NCI-H345 (cell line): Measurements from ENCODE around the gene RFLNA.
A peak's percentile ranks its signal among the peaks of the same experiment; 100 is the strongest.

Experiments used
- DNase-seq: peaks from one replicate; lab custom pipeline; 2025; lab: John Stamatoyannopoulos, UW

The RFLNA gene

GRCh38 chr12:124294780-124295341 lies at the start of gene RFLNA:
TSS of gene RFLNA (plus strand) at chr12:124295093. CDS start at chr12:124295430, 337 bp downstream.
- DNase-seq: no peak

- no peak for DNase-seq
Observed at GRCh38 chr12:124247331-124247730, 47.6 kb upstream of the RFLNA start.

- DNase-seq: no peak
Observed at GRCh38 chr12:124248941-124249825, 45.7 kb upstream of the RFLNA start.

- no peak for DNase-seq
Observed at GRCh38 chr12:124251186-124251585, 43.7 kb upstream of the RFLNA start.

- DNase-seq: no peak
Observed at GRCh38 chr12:124252964-124253363, 41.9 kb upstream of the RFLNA start.

GRCh38 chr12:124254126-124254525 lies 40.8 kb upstream of the RFLNA start:
- no peak for DNase-seq

- DNase-seq: no peak
Observed at GRCh38 chr12:124259154-124260066, 35.5 kb upstream of the RFLNA start.

GRCh38 chr12:124261885-124262284 lies 33.0 kb upstream of the RFLNA start:
- no peak for DNase-seq

- DNase-seq: no peak
Observed at GRCh38 chr12:124264089-124264795, 30.7 kb upstream of the RFLNA start.

- DNase-seq: no peak
Observed at GRCh38 chr12:124264879-124265278, 30.0 kb upstream of the RFLNA start.

- no peak for DNase-seq
Observed at GRCh38 chr12:124267205-124267778, 27.6 kb upstream of the RFLNA start.

GRCh38 chr12:124270671-124271070 lies 24.2 kb upstream of the RFLNA start:
- no peak for DNase-seq

- peak; percentile 12 for DNase-seq
Observed at GRCh38 chr12:124273630-124274029, 21.3 kb upstream of the RFLNA start.

- DNase-seq: no peak
Observed at GRCh38 chr12:124276337-124276736, 18.6 kb upstream of the RFLNA start.

- DNase-seq: peak; percentile 9
Observed at GRCh38 chr12:124277394-124278241, 17.3 kb upstream of the RFLNA start.

GRCh38 chr12:124278389-124279101 lies 16.3 kb upstream of the RFLNA start:
- DNase-seq: no peak

- DNase-seq: no peak
Observed at GRCh38 chr12:124279315-124279714, 15.6 kb upstream of the RFLNA start.

GRCh38 chr12:124279846-124280360 lies 15.0 kb upstream of the RFLNA start:
- no peak for DNase-seq

GRCh38 chr12:124281309-124281708 lies 13.6 kb upstream of the RFLNA start:
- no peak for DNase-seq

- no peak for DNase-seq
Observed at GRCh38 chr12:124282287-124282686, 12.6 kb upstream of the RFLNA start.
